ENCODE measurements around the gene PCDHGC3.
A peak's percentile ranks its signal among the peaks of the same experiment; 100 is the strongest.

- TF ChIP-seq, protein P1, sequence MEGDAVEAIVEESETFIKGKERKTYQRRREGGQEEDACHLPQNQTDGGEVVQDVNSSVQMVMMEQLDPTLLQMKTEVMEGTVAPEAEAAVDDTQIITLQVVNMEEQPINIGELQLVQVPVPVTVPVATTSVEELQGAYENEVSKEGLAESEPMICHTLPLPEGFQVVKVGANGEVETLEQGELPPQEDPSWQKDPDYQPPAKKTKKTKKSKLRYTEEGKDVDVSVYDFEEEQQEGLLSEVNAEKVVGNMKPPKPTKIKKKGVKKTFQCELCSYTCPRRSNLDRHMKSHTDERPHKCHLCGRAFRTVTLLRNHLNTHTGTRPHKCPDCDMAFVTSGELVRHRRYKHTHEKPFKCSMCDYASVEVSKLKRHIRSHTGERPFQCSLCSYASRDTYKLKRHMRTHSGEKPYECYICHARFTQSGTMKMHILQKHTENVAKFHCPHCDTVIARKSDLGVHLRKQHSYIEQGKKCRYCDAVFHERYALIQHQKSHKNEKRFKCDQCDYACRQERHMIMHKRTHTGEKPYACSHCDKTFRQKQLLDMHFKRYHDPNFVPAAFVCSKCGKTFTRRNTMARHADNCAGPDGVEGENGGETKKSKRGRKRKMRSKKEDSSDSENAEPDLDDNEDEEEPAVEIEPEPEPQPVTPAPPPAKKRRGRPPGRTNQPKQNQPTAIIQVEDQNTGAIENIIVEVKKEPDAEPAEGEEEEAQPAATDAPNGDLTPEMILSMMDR (IDR thresholded peaks at IDR 0.05; ENCODE audit: borderline replicate concordance, extremely low read depth, low read length, poor library complexity, severe bottlenecking) = peak; percentile 51
- no peak for TF ChIP-seq EZH2 (IDR thresholded peaks at IDR 0.05; ENCODE audit: borderline replicate concordance, low read depth, low read length, severe bottlenecking)
Observed at GRCh38 chr5:141475625-141476131, at the start of gene PCDHGC3.

Measured in DND-41 (cell line).